GM12878 (cell line): ENCODE measurements around the gene FAM24B. TPM values are rescaled to one million over a fixed set of nuclear protein-coding genes. Genes with fewer than 3 reads are reported as not detected.
A peak's percentile ranks its signal among the peaks of the same experiment; 100 is the strongest.

Source experiments
- ATAC-seq: fragments of 200-7000 bp; cut with Tn5 transposase; 3 replicates; pipeline ENCODE4 v1.9.1; 2020; ENCODE audit warnings: mild to moderate bottlenecking, moderate library complexity
- BruUV-seq: library from RNA; stranded (reverse); fragments of 400-500 nt; replicated peaks from 2 replicates; lab custom pipeline; 2021; lab: Mats Ljungman, UMichigan
- CTCF ChIA-PET: fragments of 300-600 bp; sonication (Branson Sonifier 250); formaldehyde crosslinking; extraction: SDS; loops from one replicate; lab custom pipeline; 2021; ENCODE audit warnings: inconsistent platforms; lab: Yijun Ruan, JAX
- POLR2A ChIA-PET: fragments of 350-600 bp; formaldehyde crosslinking; extraction: SDS; loops from one replicate; lab custom pipeline; 2021; ENCODE audit warnings: inconsistent platforms; lab: Charles Lee
- RAD21 ChIA-PET: fragments of 300-600 bp; sonication (Branson Sonifier 250); formaldehyde crosslinking; loops from one replicate; lab custom pipeline; 2023; ENCODE audit warnings: antibody characterized with exemption; ENCODE audit not compliant: unreplicated experiment; lab: Charles Lee
- SMC1A ChIA-PET: fragments of 300-600 bp; sonication (Branson Sonifier 250); formaldehyde crosslinking; loops from one replicate; lab custom pipeline; 2023; ENCODE audit not compliant: unreplicated experiment, uncharacterized antibody; lab: Charles Lee
- DNase-seq: peaks from one replicate; pipeline ENCODE4 v3.0.0-alpha.2; 2011; ENCODE audit warnings: low read depth, low spot score
- FAIRE-seq: peaks from 3 replicates; lab custom pipeline; 2011; peaks lifted over from hg19 to GRCh38; lab: Jason Lieb, UNC
- H2AFZ ChIP-seq: 2 replicates; pipeline ENCODE4 v1.6.0; 2011; ENCODE audit warnings: low read depth, low read length, control low read depth; ENCODE audit not compliant: control insufficient read depth
- H3K27ac ChIP-seq: 2 replicates; pipeline ENCODE4 v1.5.1; 2011; ENCODE audit warnings: control low read depth; ENCODE audit not compliant: control insufficient read depth, insufficient read depth
- H3K27me3 ChIP-seq, 2 experiments: replicated peaks in 1 of 2; 2 replicates each; pipeline versions ENCODE4 v1.6.0 to v1.6.1; 2011; ENCODE audit warnings: low read length in 1 of 2; ENCODE audit not compliant: control insufficient read depth in 2 of 2, insufficient read depth in 2 of 2
- H3K36me3 ChIP-seq, 2 experiments: 2 replicates each; pipeline ENCODE4 v1.5.1; 2011; ENCODE audit warnings: low read length in 1 of 2; ENCODE audit not compliant: control insufficient read depth in 2 of 2, insufficient read depth in 2 of 2
- H3K4me1 ChIP-seq: 2 replicates; pipeline ENCODE4 v1.6.1; 2011; ENCODE audit warnings: mild to moderate bottlenecking, low read length, moderate library complexity, mixed read lengths; ENCODE audit not compliant: control insufficient read depth, insufficient read depth
- H3K4me2 ChIP-seq: 2 replicates; pipeline ENCODE4 v1.6.0; 2011; ENCODE audit warnings: control low read depth; ENCODE audit not compliant: control insufficient read depth, insufficient read depth
- H3K4me3 ChIP-seq: fragments of 200-600 bp; sonication (generic); 2 replicates; pipeline ENCODE4 v1.5.1; 2016
- H3K79me2 ChIP-seq: 2 replicates; pipeline ENCODE4 v1.6.0; 2011; ENCODE audit warnings: low read length; ENCODE audit not compliant: control insufficient read depth, insufficient read depth
- H3K9ac ChIP-seq: 2 replicates; pipeline ENCODE4 v1.8.0; 2011; ENCODE audit warnings: low read length, control low read depth, mixed read lengths; ENCODE audit not compliant: control insufficient read depth, insufficient read depth
- H3K9me3 ChIP-seq: replicated peaks from 3 replicates; pipeline ENCODE4 v1.5.1; 2011; ENCODE audit warnings: mild to moderate bottlenecking, low read length; ENCODE audit not compliant: control insufficient read depth, insufficient read depth
- H4K20me1 ChIP-seq: 2 replicates; pipeline ENCODE4 v1.6.0; 2011; ENCODE audit not compliant: control insufficient read depth, insufficient read depth
- IRF5 ChIP-seq: fragments of 450-650 bp; IDR thresholded peaks from 2 replicates; pipeline ENCODE4 v1.6.1; 2017; ENCODE audit warnings: borderline replicate concordance
- NFYB ChIP-seq: IDR thresholded peaks from 2 replicates; pipeline ENCODE4 v1.6.1; 2011; ENCODE audit warnings: low read depth, mild to moderate bottlenecking, low read length, improper control_type of control experiment, moderate library complexity; ENCODE audit not compliant: insufficient read depth
- TCF3 ChIP-seq: IDR thresholded peaks from 2 replicates; pipeline ENCODE4 v1.6.1; 2012; ENCODE audit warnings: low read depth, mild to moderate bottlenecking, low read length, borderline replicate concordance; ENCODE audit not compliant: insufficient read depth
- WGBS: methylation state at CpG from one replicate; pipeline ENCODE4 v1.1.6; 2016; ENCODE audit warnings: low lambda C conversion rate; ENCODE audit not compliant: insufficient replicate concordance, insufficient coverage; ENCODE audit errors: missing lambda C conversion rate; 5-methylcytosine and 5-hydroxymethylcytosine counted together
- in situ Hi-C: fragments of 300-500 bp; cut with MboI; formaldehyde crosslinking; loops from 9 replicates; pipeline ENCODE4 v1.14.3; 2018; ENCODE audit warnings: mixed read lengths
- intact Hi-C: fragments of 100-400 bp; cut with micrococcal nuclease; formaldehyde crosslinking; loops from one replicate; pipeline ENCODE4 v1.14.2; 2022; ENCODE audit not compliant: unreplicated experiment
- polyA plus RNA-seq, 11 experiments: library from polyadenylated mRNA; depleted of rRNA in 4 of 11; unstranded in 6 of 11; stranded (reverse) in 5 of 11; fragments of >200 nt; fragmentation: Nextera tagmentation in 4 of 11; fragmentation: Illumina TruSeq in 1 of 11; extraction: Ambion mirVana in 4 of 11; extraction: Trizol in 1 of 11; gene quantifications; 1 replicate in 1 of 11; 2 replicates in 10 of 11; pipeline versions ENCODE4 v1.2.1 to v1.2.3, GENCODE V29; 2011 to 2016; ENCODE audit warnings: inconsistent platforms in 2 of 11, missing spikeins in 2 of 11, low read depth in 1 of 11
- total RNA-seq, 4 experiments: library from RNA; depleted of rRNA in 3 of 4; stranded (reverse); fragments of >200 nt in 3 of 4; fragmentation: Illumina TruSeq in 1 of 4; extraction: Trizol in 1 of 4; gene quantifications; 2 replicates each; pipeline versions ENCODE4 v1.2.1 to v1.2.3, GENCODE V29; 2013 to 2021

Gene FAM24B
- total and polyA plus RNA-seq, 10 of the 15 experiments (the other 5 are each of a cell fraction or from before 2014, with no cell fraction given) = 4.8 to 15.3 (median 7.2) TPM

DNA sequence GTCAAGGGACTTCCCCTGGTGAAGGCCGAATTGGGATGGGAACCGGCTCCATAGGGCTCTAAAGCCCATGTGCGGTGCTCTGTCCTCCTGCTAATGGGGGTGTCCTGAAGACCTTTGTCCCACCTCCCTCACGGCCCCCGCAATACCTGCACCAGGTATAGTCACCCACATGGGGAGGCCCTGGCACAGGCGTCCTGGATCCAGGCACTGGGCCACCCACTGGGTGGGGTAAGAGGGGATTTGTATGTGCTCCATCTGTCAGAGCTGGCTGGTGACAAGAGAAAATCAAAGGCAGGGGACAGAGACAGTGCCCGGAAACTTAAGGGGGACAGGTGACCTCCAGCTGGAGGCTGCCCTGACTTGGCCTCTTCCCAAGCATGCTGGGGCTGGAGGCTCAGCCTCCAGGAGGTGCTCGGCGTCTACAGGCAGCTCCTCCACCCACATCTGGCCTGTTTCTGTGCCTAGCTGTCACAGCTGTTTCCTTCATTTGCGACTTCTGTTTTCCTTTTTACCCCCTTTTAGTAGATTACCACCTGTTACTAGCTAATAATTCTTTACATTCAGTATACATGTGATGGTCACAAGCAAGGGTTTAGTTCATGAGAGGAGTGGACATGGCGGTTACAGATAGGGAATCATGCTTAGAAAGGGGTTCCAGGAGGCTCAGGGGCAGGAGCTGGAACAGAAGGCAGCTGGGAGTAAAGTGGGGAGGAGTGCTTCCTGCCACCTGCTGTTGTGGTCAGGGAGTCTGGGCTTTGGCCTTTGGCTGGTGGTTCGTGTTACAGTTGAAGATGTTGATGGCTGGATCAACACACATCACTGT, 31.4 kb downstream of the FAM24B start:
- no TSS peak for BruUV-seq

More for the DNA sequence above, 31.4 kb downstream of the FAM24B start:
- 92% methylated on average over 12 of the region's 12 CpGs for WGBS
- H3K4me2 ChIP-seq = no peak overlapping the region
- H3K27ac ChIP-seq = no peak overlapping the region
- ChIA-PET POLR2A (no interaction called here), CTCF (no interaction called here), SMC1A (no interaction called here), RAD21 (no interaction called here)
- no peak overlapping the region for H3K9ac ChIP-seq
- H3K9me3 ChIP-seq = no peaks in the 10 kb centered on the region
- peak; percentile 27 for FAIRE-seq
- H3K79me2 ChIP-seq = no peaks in the 10 kb centered on the region; the same call in 1 of the 2 replicates
- intact Hi-C loops (no loop called here), in situ Hi-C loops (no loop called here)
- H3K4me1 ChIP-seq = no peaks in the 10 kb centered on the region
- H4K20me1 ChIP-seq = no peaks in the 10 kb centered on the region
- no peak for DNase-seq
- H3K4me3 ChIP-seq = no peak overlapping the region
- no peak overlapping the region for H2AFZ ChIP-seq
- H3K36me3 ChIP-seq = peaks cover 0 to 5% of the 10 kb centered on the region in 2 experiments
- ATAC-seq = no peak
- no peaks in the 10 kb centered on the region for H3K27me3 ChIP-seq
- TF ChIP-seq NFYB (no peak), TCF3 (0 out of 2 replicates have a peak, but pooled peaks have one; percentile 19), IRF5 (no peak)
